Measurements from ENCODE around the gene KCNAB1.

The KCNAB1 gene

GRCh38 chr3:156371701-156372100 lies 251.3 kb downstream of the KCNAB1 start:
- DNase-seq (ENCODE audit: low read depth) = no peak

GRCh38 chr3:156373095-156373494 lies 252.7 kb downstream of the KCNAB1 start:
- no peak for DNase-seq (ENCODE audit: low read depth)

GRCh38 chr3:156373654-156374053 lies 253.3 kb downstream of the KCNAB1 start:
- DNase-seq (ENCODE audit: low read depth) = no peak

DNA sequence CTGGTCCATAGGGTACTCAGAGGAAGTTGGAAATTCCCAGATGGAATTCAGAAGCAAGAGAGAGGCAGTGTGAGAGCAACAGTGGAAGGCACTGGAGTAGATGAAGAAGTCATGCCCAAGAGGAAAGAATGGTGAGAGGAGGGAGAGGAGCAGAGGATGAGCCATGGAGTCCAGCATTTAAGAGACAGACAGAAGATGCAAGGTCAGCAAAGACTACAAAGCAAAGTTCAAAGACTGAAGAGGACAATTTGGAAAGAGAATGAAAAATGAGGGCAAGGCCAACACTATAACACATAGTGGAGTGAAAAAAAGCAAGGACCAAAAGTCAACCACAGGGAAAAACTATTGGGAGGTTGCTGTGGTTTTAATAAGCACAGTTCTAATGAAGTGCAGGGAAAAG lies 255.8 kb downstream of the KCNAB1 start:
- DNase-seq (ENCODE audit: low read depth) = no peak

- no peak for DNase-seq (ENCODE audit: low read depth)
Measured at GRCh38 chr3:156377266-156377665, 256.9 kb downstream of the KCNAB1 start.

- DNase-seq (ENCODE audit: low read depth) = no peak
Measured at GRCh38 chr3:156377718-156378117, 257.3 kb downstream of the KCNAB1 start.

GRCh38 chr3:156378871-156379270 lies 258.5 kb downstream of the KCNAB1 start:
- no peak for DNase-seq (ENCODE audit: low read depth)

DNA sequence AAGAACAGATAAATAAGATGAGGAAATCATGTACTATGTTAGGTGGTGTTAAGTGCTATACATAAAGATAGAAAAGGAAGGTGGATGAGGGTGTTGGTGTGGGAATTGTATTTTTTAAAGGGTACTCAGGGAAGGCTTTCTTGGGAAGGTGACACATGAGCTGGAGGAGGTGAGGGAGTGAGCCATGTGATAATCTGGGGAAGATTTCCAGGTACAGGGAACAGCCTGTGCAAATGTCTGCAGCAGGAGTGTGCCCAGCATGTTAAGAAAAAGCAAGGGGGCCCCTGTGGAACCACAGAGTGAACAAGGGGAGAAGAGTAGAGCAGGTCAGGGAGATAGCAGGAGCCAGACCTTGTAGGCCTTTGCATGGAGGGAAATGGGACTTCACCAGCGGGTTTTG lies 258.9 kb downstream of the KCNAB1 start:
- no peak for DNase-seq (ENCODE audit: low read depth)

- DNase-seq (ENCODE audit: low read depth) = no peak
Measured at GRCh38 chr3:156381253-156381652, 260.9 kb downstream of the KCNAB1 start.

- DNase-seq (ENCODE audit: low read depth) = no peak
Measured at GRCh38 chr3:156382458-156383346, 262.3 kb downstream of the KCNAB1 start.

GRCh38 chr3:156383441-156384025 lies 263.2 kb downstream of the KCNAB1 start:
- DNase-seq (ENCODE audit: low read depth) = no peak

DNA sequence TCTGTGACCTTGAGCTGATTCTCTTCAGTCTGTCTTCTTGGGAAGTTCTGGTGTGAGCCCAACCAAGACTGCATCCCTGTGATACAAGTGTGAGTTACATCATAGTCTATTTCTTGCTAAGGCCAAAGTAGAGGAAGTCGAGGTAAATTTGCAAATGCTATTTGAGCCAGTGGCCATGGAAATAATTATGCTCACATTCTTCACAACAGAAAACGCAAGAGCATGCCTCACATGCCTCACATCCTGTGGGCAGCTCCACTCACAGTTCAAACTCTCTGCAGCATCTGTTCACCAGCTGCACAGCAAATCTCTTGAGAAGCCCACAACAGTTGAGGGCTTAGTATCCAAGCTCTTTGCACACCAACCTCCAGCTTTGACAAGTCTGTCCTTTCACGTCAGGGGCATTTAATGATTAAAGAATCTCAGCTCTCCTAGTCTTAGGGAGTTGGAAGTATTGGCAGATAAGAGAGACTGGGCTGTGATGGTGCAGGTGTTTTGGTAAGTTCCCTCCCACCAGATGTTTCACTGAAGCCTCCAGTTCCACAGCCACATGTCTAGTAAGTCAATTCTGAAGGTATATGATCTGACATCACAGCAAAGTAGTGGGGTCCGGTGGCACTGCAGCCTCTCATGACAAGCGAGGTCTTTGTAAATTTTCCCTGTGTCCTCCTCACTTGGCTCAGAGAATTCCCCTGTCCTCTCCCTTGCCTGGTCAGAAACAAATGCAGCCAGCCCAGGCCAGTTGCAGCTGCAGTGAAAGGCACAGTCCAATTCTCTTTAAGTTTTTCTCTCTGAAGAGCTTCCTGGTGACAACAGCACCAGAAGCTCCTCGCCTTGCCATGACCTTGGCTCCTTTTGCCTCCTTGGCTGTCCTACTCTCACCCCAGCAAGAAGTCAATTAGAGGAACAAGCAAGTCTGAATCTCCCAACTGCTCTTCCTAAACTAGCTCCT lies 268.4 kb downstream of the KCNAB1 start:
- DNase-seq (ENCODE audit: low read depth) = no peak

GRCh38 chr3:156389449-156389950 lies 269.1 kb downstream of the KCNAB1 start:
- no peak for DNase-seq (ENCODE audit: low read depth)

GRCh38 chr3:156390846-156391245 lies 270.5 kb downstream of the KCNAB1 start:
- no peak for DNase-seq (ENCODE audit: low read depth)

DNA sequence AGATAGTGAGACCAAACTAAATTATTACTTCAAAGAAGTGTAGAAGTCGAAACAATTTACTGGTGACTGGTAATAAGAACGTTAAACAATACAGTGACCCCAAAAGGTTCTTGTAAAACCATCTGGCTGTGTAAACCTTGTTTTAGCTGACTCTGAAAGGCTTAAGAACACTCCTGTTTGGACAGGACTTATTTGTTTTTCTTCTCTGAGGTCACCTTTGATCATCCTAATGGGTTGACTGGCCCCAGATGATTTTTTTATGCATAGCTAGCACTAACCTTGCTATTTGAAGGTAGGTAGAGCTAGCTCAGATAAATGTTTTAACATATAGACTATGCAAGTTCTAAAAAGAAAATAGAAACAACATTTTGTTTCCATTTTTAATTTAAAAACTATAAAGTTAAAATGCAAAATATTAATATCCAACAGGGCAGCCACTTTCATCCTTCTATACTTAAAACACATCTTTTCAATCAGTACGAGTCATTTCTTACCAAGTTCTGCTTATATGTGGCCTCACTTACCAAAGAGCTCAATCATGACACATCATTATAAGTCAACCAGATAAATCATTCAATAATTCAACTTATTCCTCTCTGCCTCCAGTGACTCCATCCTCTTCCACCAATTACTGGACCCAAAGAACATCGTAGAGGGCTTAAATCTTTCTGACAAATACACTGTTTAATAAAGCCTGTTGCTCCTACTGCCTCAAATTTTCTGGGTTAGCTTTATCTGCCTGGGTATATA lies 275.8 kb downstream of the KCNAB1 start:
- DNase-seq (ENCODE audit: low read depth) = no peak

DNA sequence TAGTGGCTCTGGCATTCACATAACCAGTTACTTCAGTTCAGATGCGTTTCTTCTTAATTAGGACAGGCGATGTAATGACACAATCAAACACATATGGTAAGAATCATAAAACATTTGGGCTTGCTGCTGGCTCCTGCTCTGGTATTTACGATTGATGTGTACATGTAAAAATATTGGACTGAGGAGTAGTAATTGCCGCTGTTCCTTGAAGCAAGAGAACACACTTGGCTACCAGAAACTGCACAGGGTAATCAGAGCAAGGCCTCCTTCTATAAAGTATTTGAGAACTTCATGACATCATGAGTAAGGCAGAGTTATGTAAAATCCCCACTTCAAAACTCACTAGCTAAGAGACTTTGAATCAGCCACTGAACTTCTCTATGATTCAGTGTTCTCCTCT lies 276.5 kb downstream of the KCNAB1 start:
- DNase-seq (ENCODE audit: low read depth) = no peak

DNA sequence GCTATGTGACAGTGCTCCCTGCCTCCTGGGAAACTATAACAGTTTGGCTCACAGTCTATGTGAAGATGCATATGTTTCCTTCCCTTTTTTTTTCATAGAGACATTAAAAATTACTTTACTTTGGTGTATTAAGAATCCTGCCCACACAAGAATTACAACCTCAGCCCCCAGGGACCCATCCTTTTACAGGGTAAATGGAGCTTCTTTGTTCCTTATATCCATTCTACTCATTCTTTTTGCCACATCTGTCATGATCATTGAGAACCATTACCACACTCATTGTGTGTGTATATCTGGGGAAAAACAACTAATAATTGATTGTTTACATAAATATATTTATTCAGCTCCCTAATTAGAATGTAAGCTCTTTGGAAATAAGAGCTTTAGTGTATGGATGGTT lies 277.2 kb downstream of the KCNAB1 start:
- no peak for DNase-seq (ENCODE audit: low read depth)

- DNase-seq (ENCODE audit: low read depth) = no peak
Measured at GRCh38 chr3:156400062-156400461, 279.7 kb downstream of the KCNAB1 start.

DNA sequence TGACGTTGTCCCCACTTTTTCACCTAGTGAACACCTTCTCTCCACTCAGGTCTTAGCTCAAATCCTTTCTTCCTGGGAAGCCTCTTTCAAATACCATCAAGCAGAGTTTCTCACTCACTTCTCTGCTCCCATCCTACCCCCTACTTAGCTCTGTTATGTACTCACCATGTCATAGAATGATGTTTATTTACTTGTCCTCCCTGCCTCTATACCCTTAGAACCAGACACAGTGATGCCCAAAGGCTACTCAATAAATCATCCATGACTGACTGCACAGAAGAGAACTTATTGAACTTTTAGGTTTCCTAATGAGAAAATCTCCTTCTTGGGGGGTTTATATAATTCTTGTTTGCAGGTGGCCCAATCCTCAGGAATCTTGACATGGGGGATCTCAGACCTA lies 280.4 kb downstream of the KCNAB1 start:
- no peak for DNase-seq (ENCODE audit: low read depth)

DNA sequence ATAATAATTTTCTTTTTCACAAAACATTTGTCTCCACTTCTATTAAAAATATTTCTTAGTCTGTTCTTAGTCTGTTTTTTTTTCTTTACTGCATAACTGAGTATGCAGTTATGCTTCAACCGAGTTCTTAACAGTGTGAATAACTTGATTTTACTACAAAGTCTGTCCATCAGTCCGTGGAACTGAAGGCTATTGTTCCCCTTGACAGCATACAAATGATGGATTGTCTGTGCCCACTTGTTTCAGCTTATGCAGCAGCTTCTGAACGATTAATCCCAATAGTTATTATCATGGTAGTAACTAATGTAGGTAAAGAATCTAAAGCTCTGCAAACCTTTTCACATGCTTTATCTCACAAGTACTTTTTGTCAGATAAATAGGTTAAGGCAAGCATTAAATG lies 283.8 kb downstream of the KCNAB1 start:
- no peak for DNase-seq (ENCODE audit: low read depth)

GRCh38 chr3:156406393-156406792 lies 286.0 kb downstream of the KCNAB1 start:
- DNase-seq (ENCODE audit: low read depth) = no peak
